Fibroblast of pulmonary artery (primary cell): ENCODE results near the gene DPH7.

ENCODE experiments used
- DNase-seq: peaks from one replicate; pipeline ENCODE4 v3.0.0-alpha.2; 2010; ENCODE audit warnings: low read depth
- H3K4me3 ChIP-seq: replicated peaks from 2 replicates; pipeline ENCODE4 v1.5.1; 2011; ENCODE audit warnings: low read depth, mild to moderate bottlenecking, control low read depth, low read length, moderate library complexity
- TF ChIP-seq, protein P1 (sequence below): IDR thresholded peaks from 2 replicates; pipeline ENCODE4 v1.5.1; 2011; ENCODE audit warnings: mild to moderate bottlenecking, control low read depth, low read length, inconsistent platforms; ENCODE audit errors: missing control alignments

The DPH7 gene

DNA sequence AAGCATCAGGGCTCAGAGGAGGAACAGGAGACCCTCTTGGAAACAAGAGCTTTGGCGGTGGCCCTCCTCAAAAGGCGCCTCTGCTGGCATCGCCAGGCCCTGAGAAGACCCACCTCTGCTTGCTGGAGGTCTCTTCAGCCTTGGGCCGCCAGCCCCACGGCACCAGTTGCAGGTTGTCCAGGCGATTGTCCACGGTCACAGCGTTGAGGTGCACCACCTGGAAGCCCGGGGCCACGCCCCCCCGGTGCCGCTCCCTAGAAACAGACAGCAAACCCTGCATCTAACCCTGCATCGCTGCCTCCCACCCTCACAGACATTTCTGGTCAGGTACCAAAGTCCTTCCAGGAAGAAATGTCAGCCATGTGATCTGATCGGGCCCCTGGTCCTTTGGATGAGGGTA lies 8.1 kb upstream of the DPH7 start:
- TF ChIP-seq, protein P1, sequence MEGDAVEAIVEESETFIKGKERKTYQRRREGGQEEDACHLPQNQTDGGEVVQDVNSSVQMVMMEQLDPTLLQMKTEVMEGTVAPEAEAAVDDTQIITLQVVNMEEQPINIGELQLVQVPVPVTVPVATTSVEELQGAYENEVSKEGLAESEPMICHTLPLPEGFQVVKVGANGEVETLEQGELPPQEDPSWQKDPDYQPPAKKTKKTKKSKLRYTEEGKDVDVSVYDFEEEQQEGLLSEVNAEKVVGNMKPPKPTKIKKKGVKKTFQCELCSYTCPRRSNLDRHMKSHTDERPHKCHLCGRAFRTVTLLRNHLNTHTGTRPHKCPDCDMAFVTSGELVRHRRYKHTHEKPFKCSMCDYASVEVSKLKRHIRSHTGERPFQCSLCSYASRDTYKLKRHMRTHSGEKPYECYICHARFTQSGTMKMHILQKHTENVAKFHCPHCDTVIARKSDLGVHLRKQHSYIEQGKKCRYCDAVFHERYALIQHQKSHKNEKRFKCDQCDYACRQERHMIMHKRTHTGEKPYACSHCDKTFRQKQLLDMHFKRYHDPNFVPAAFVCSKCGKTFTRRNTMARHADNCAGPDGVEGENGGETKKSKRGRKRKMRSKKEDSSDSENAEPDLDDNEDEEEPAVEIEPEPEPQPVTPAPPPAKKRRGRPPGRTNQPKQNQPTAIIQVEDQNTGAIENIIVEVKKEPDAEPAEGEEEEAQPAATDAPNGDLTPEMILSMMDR = no peak
- H3K4me3 ChIP-seq = no peak overlapping the region
- no peak for DNase-seq

- DNase-seq = no peak
- TF ChIP-seq, protein P1 = no peak
Measured at GRCh38 chr9:137583957-137584356, 5.2 kb upstream of the DPH7 start.

DNA sequence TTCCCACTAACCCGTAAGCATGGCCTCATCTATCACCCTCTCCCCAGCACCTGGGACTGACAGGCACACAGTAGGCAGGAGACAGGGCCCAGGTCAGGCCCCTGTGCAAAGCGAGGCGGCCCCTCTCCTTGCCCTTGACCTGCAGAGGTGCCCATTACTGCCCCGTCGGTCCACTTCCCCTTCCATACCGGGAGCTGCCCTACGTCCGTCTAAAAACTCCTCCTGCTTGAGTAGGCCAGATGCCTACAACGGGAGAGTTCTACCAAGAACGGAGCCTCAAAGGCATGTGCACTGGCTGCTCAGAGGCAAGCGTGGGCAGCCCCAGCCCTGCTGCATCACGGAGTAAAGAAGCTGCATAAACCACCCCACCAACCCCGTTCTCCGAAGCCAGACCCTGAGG lies 4.6 kb upstream of the DPH7 start:
- no peak for DNase-seq
- TF ChIP-seq, protein P1 = no peak
- H3K4me3 ChIP-seq = no peak overlapping the region

More at GRCh38 chr9:137583957-137584356, 5.2 kb upstream of the DPH7 start:
- no peak overlapping the region for H3K4me3 ChIP-seq

GRCh38 chr9:137582286-137582860 lies 3.6 kb upstream of the DPH7 start:
- H3K4me3 ChIP-seq = no peak overlapping the region
- DNase-seq = peak; percentile 24
- TF ChIP-seq, protein P1 = peak; percentile 13

DNA sequence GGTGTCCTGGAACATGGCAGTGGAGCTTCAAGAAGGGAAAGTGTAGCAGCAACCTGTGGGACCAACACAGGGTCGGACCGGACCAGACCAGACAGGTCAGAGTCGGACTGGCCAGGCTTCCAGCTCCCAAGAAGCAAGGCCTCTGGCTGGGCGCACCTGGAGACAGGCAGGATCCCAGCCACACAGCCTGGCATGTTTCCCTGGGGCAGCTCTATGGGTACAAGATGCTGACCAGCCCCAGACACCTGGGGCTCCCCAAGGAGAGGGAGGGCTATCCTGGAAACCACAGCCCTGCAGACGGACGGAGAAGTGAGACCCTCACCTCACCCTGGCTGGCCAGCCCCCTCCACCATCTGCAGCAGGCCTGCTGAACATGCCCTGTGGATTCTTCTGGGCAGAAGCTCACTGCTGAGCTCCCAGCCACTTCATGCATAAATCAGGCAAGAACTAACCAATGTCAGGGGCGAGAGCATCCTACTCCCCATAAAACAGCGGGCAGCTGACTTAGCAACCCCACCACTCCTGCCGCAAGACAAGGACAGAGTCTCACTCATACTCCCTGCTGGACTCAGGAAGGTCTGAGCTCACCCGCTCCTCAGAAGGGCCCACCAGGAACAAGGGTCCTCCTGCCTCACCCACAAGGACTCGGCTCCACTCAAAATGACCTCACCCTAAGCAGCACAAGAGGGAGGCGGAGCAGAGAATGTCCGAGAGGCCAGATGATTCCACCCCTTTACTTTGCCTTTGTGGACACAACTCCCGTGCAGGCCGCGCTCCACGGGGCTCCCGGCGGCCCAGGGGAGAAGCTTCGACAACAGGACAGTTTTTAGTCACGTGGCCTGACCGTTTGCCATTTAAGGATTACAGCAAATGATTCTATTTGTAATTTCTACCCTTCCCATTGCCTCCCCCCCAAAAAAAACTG lies 2.9 kb upstream of the DPH7 start:
- TF ChIP-seq, protein P1 = no peak
- no peak for DNase-seq
- no peak overlapping the region for H3K4me3 ChIP-seq

DNA sequence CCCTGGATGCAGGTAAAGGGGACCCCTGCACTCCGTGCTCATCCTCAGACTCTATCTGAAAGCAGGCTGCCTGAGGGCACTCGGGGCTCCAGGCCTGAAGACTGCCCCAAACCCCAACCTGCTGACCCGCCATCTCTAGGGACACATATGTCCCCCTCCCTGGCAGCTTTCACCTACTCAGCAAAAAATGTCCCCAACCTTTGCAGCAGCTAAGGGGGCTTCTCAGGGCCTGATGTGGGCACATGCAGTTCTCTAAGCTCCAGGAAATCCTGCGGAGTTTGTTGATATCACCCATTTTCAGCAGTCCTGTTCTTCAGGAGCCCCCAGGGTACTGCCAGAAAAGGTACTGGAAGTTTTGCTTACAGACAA lies 2.2 kb upstream of the DPH7 start:
- TF ChIP-seq, protein P1 = no peak
- no peak overlapping the region for H3K4me3 ChIP-seq
- DNase-seq = no peak
